Neural progenitor cell (in vitro differentiated cells): ENCODE data around the gene RIOK3.

Source experiments
- CTCF ChIP-seq: fragments of 200-600 bp; sonication (generic); IDR thresholded peaks from 2 replicates; pipeline ENCODE4 v1.5.1; 2017; ENCODE audit warnings: antibody characterized with exemption, mild to moderate bottlenecking
- EZH2 ChIP-seq: fragments of 200-600 bp; sonication (generic); IDR thresholded peaks from 2 replicates; pipeline ENCODE4 v1.6.1; 2017; ENCODE audit warnings: antibody characterized with exemption, mild to moderate bottlenecking, moderate library complexity
- EZH2phosphoT487 ChIP-seq: fragments of 200-600 bp; sonication (generic); IDR thresholded peaks from 2 replicates; pipeline ENCODE4 v1.6.1; 2017; ENCODE audit warnings: antibody characterized with exemption

- TF ChIP-seq CTCF, result no peak
- no peak for TF ChIP-seq EZH2
- TF ChIP-seq EZH2phosphoT487, result no peak
These were observed 41.9 kb downstream of the RIOK3 start for GRCh38 chr18:23494992-23495391.
